Osteocyte (in vitro differentiated cells): ENCODE measurements around the gene ASTN1. TPM values are rescaled to one million over a fixed set of nuclear protein-coding genes. Genes with fewer than 3 reads are reported as not detected.

ENCODE experiments used
- DNase-seq: peaks from one replicate; pipeline ENCODE4 v3.0.0; 2021; ENCODE audit warnings: mixed read lengths; ENCODE audit not compliant: unreplicated experiment; ENCODE audit errors: extremely low spot score
- H3K27ac Mint-ChIP-seq: one replicate; pipeline ENCODE4 v1.8.0; 2021; ENCODE audit warnings: mild to moderate bottlenecking, mixed read lengths; ENCODE audit not compliant: unreplicated experiment
- H3K27me3 Mint-ChIP-seq: one replicate; pipeline ENCODE4 v1.8.0; 2021; ENCODE audit warnings: mixed read lengths; ENCODE audit not compliant: unreplicated experiment
- H3K36me3 Mint-ChIP-seq: one replicate; pipeline ENCODE4 v1.8.0; 2021; ENCODE audit warnings: mixed read lengths; ENCODE audit not compliant: unreplicated experiment
- H3K4me1 Mint-ChIP-seq: one replicate; pipeline ENCODE4 v1.8.0; 2021; ENCODE audit warnings: mixed read lengths; ENCODE audit not compliant: unreplicated experiment
- H3K4me3 Mint-ChIP-seq: one replicate; pipeline ENCODE4 v1.8.0; 2021; ENCODE audit warnings: mild to moderate bottlenecking, moderate library complexity, mixed read lengths; ENCODE audit not compliant: unreplicated experiment
- H3K9me3 Mint-ChIP-seq: one replicate; pipeline ENCODE4 v1.8.0; 2021; ENCODE audit warnings: mixed read lengths; ENCODE audit not compliant: unreplicated experiment
- total RNA-seq: library from RNA; stranded (reverse); gene quantifications from 2 replicates; pipeline ENCODE4 v1.2.1, GENCODE V29; 2021
- TF ChIP-seq, protein P1 (sequence below): fragments of 200-600 bp; sonication (generic); IDR thresholded peaks from 2 replicates; pipeline ENCODE4 v1.5.0; 2021; ENCODE audit warnings: antibody characterized with exemption, mild to moderate bottlenecking, moderate library complexity

Gene ASTN1
- total RNA-seq, 1 donor from 2014 or later: not detected

GRCh38 chr1:176864211-176864610 lies 300.3 kb downstream of the ASTN1 start:
- no peaks in the 10 kb centered on the region for H3K36me3 Mint-ChIP-seq
- no peak overlapping the region for H3K27ac Mint-ChIP-seq
- H3K27me3 Mint-ChIP-seq: no peaks in the 10 kb centered on the region

GRCh38 chr1:176863613-176864012 lies 300.9 kb downstream of the ASTN1 start:
- H3K4me3 Mint-ChIP-seq: no peak overlapping the region
- TF ChIP-seq, protein P1, sequence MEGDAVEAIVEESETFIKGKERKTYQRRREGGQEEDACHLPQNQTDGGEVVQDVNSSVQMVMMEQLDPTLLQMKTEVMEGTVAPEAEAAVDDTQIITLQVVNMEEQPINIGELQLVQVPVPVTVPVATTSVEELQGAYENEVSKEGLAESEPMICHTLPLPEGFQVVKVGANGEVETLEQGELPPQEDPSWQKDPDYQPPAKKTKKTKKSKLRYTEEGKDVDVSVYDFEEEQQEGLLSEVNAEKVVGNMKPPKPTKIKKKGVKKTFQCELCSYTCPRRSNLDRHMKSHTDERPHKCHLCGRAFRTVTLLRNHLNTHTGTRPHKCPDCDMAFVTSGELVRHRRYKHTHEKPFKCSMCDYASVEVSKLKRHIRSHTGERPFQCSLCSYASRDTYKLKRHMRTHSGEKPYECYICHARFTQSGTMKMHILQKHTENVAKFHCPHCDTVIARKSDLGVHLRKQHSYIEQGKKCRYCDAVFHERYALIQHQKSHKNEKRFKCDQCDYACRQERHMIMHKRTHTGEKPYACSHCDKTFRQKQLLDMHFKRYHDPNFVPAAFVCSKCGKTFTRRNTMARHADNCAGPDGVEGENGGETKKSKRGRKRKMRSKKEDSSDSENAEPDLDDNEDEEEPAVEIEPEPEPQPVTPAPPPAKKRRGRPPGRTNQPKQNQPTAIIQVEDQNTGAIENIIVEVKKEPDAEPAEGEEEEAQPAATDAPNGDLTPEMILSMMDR: no peak
- no peaks in the 10 kb centered on the region for H3K4me1 Mint-ChIP-seq
- no peak for DNase-seq
- H3K27ac Mint-ChIP-seq: no peak overlapping the region
- no peaks in the 10 kb centered on the region for H3K9me3 Mint-ChIP-seq
- no peaks in the 10 kb centered on the region for H3K36me3 Mint-ChIP-seq
- no peaks in the 10 kb centered on the region for H3K27me3 Mint-ChIP-seq

More at GRCh38 chr1:176864211-176864610, 300.3 kb downstream of the ASTN1 start:
- no peak overlapping the region for H3K4me3 Mint-ChIP-seq
- no peak for DNase-seq
- TF ChIP-seq, protein P1: no peak
- no peaks in the 10 kb centered on the region for H3K9me3 Mint-ChIP-seq
- no peaks in the 10 kb centered on the region for H3K4me1 Mint-ChIP-seq

DNA sequence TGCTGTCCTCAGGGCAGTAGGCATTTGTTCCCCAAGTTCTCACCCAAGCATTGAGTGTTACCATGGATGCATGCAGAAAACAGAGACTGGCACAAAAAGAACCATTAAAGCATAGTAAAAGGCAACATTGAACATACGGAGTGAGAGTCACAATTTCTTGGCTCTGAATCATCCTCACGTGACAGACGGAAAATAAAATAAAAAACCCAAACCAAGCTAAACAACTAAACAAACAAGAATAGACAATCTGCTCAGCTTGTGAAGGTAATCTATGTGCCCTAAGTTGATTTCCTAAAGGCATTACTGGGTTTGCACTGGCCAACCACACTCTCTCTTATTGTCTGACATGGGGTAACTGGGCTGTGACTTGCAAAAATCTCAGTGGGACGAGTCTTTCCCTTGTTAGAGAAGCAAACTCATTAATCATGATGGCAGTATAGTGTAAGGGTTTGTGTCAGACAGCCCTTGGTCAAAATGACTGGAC lies 306.0 kb downstream of the ASTN1 start:
- Mint-ChIP-seq H3K27me3 (no peaks in the 10 kb centered on the region), H3K4me1 (no peaks in the 10 kb centered on the region), H3K36me3 (no peaks in the 10 kb centered on the region), H3K27ac (no peak overlapping the region), H3K4me3 (no peak overlapping the region), H3K9me3 (no peaks in the 10 kb centered on the region)
- no peak for DNase-seq
- TF ChIP-seq, protein P1: no peak

DNA sequence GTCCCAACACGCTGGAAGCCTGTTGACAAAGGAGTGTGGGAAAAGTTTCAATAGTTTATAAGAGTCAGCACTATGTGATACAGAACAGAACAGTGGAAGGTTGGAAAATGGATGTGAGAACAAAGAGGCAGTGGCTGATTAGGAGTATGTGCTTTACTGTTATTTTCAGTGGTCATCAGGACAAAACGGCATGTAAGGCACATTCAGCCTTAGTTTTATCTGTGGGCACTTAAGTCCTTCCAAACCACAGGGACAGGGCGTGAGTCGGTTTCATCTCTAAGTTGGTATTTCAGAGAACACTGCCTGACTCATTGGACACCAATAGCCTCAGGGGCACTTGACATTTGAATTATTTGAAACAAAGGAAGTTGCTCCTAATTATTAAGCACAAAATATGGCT lies 306.9 kb downstream of the ASTN1 start:
- Mint-ChIP-seq H3K36me3 (no peaks in the 10 kb centered on the region), H3K4me3 (no peak overlapping the region), H3K27me3 (no peaks in the 10 kb centered on the region), H3K4me1 (no peaks in the 10 kb centered on the region), H3K9me3 (no peaks in the 10 kb centered on the region), H3K27ac (no peak overlapping the region)
- TF ChIP-seq, protein P1: no peak
- no peak for DNase-seq

DNA sequence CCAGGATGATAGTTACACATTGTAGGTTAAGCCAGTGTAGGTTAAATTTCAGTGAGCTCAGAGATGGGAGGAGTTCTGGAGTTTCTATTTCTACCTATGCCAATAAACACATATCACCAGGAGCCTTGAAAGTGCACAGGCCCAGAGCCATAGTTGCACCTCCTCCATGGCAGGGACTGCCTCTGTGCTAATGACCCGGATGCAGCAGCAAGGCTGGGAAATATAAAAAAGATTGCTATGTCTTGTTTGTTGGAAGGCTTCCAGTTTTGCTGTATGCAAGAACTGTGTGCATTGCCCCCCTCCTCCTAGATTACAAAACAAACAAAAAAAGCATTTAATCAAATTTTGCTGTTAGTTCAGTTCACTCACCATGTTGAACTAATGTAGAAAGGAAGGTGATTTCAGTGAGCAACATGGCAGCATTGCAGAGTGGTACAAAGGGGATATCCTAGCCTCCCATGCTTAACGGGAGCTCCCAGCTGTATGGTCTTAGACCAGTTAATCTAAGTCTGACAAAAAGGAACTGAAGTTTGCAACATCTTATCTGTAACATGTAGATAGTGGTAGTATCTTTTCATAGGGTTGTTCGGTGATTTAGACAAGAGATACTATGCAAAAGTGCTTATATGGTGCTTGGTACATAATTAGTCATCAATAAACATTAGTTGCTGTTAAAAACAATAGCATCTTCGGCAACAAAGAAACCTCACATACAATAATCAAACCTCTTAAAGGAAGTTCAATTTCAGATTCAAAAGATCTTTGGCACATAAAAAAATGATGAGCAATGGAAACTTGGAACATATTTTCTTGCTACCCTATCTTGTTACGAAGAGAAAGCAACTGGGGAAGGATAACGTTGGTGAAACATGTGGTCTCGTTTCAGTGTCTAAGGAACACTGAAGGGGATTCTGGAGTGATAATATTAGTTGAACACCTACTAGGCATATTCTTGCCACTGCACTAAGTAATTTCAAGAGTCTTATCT lies 309.5 kb downstream of the ASTN1 start:
- Mint-ChIP-seq H3K4me1 (no peaks in the 10 kb centered on the region), H3K4me3 (no peak overlapping the region), H3K36me3 (no peaks in the 10 kb centered on the region)

More for the DNA sequence above, 309.5 kb downstream of the ASTN1 start:
- Mint-ChIP-seq H3K9me3 (no peaks in the 10 kb centered on the region), H3K27me3 (no peaks in the 10 kb centered on the region), H3K27ac (no peak overlapping the region)
- DNase-seq: no peak
- TF ChIP-seq, protein P1: no peak
